ENCODE measurements around the gene IFI27L2. TPM values are rescaled to one million over a fixed set of nuclear protein-coding genes. Genes with fewer than 3 reads are reported as not detected.

Gene IFI27L2
- total and polyA plus RNA-seq, 12 donors: 51.3 to 499 (median 120) TPM

- TF ChIP-seq CTCF (IDR thresholded peaks at IDR 0.05): no peak
- no peak for TF ChIP-seq POLR2A (IDR thresholded peaks at IDR 0.05)
- intact Hi-C loops (cut with DNase I): loop anchor here in 1 of 2 donors (10.0 kb wide), 1 partner anchor 54 kb away; no protein-coding TSS in a partner anchor
- DNase-seq: peak in 3 of 7 donors; percentile 21 to 49 (median 31)
- H3K27ac ChIP-seq: peak overlapping the region in 1 of 5 donors; percentile 89
- WGBS, 4 donors: 88 to 93% (median 91%) methylated on average over 9 to 14 of the region's 14 CpGs
- peaks cover 4 to 11% of the 10 kb centered on the region in 2 donors for H3K4me1 ChIP-seq (replicated peaks in 1 of 2)
- peak overlapping the region in 1 of 4 donors; percentile 61 for H3K4me3 ChIP-seq
- H3K27me3 ChIP-seq: no peaks in the 10 kb centered on the region
- H3K36me3 ChIP-seq (replicated peaks in 1 of 2): peaks cover 0 to 6% of the 10 kb centered on the region in 2 donors
- H3K9me3 ChIP-seq (replicated peaks in 1 of 3): no peaks in the 10 kb centered on the region
Measured at GRCh38 chr14:94128216-94128839, 1.1 kb downstream of the IFI27L2 start.

GRCh38 chr14:94127330-94127729 is 2.1 kb downstream of the IFI27L2 start:
- Histone ChIP-seq H3K27ac (no peak overlapping the region), H3K4me3 (no peak overlapping the region), H3K9me3 (replicated peaks in 1 of 3) (no peaks in the 10 kb centered on the region), H3K27me3 (no peaks in the 10 kb centered on the region), H3K36me3 (replicated peaks in 1 of 2) (peaks cover 0 to 6% of the 10 kb centered on the region in 2 donors), H3K4me1 (replicated peaks in 1 of 2) (peaks cover 4 to 11% of the 10 kb centered on the region in 2 donors)
- intact Hi-C loops (cut with DNase I): loop anchor here in 1 of 2 donors (10.0 kb wide), 1 partner anchor 53 kb away; no protein-coding TSS in a partner anchor
- WGBS, 4 donors: 89 to 97% (median 93%) methylated on average over 4 to 6 of the region's 6 CpGs
- peak in 1 of 7 donors; percentile 42 for DNase-seq
- no peak for TF ChIP-seq CTCF (IDR thresholded peaks at IDR 0.05)
- TF ChIP-seq POLR2A (IDR thresholded peaks at IDR 0.05): no peak

DNA sequence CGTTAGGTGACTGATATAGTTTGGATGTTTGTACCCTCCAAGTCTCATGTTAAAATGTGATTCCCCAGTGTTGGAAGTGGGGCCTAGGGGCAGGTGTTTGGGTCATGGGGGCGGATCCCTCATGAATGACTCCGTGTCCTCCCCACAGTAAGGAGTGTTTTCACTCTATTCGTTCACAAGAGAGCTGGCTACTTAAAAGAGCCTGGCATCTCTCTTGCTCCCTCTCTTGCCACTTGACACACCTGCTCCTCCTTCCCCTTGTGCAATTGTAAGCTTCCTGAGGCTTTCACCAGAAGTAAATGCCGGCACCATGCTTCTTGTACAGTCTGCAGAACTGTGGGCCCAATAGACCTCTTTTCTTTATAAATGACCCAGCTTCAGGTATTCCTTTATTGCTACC is 2.6 kb downstream of the IFI27L2 start:
- Histone ChIP-seq H3K27ac (no peak overlapping the region), H3K9me3 (replicated peaks in 1 of 3) (no peaks in the 10 kb centered on the region), H3K36me3 (replicated peaks in 1 of 2) (peaks cover 0 to 6% of the 10 kb centered on the region in 2 donors), H3K27me3 (no peaks in the 10 kb centered on the region), H3K4me1 (replicated peaks in 1 of 2) (peaks cover 4 to 11% of the 10 kb centered on the region in 2 donors), H3K4me3 (no peak overlapping the region)
- intact Hi-C loops (cut with DNase I): loop anchor here in 1 of 2 donors (10.0 kb wide), 1 partner anchor 52 kb away; no protein-coding TSS in a partner anchor
- no peak for DNase-seq
- TF ChIP-seq POLR2A (IDR thresholded peaks at IDR 0.05) (no peak), CTCF (IDR thresholded peaks at IDR 0.05) (no peak)
- WGBS, 4 donors: 85 to 91% (median 86%) methylated on average over 5 of the region's 5 CpGs

- intact Hi-C loops (cut with DNase I): loop anchor here in 1 of 2 donors (10.0 kb wide), 1 partner anchor 52 kb away; no protein-coding TSS in a partner anchor
- H3K4me3 ChIP-seq: no peak overlapping the region
- no peaks in the 10 kb centered on the region for H3K9me3 ChIP-seq (replicated peaks in 1 of 3)
- H3K4me1 ChIP-seq (replicated peaks in 1 of 2): peaks cover 4 to 11% of the 10 kb centered on the region in 2 donors
- H3K27me3 ChIP-seq: no peaks in the 10 kb centered on the region
- no peak for TF ChIP-seq POLR2A (IDR thresholded peaks at IDR 0.05)
- TF ChIP-seq CTCF (IDR thresholded peaks at IDR 0.05): no peak
- WGBS, 4 donors: 73 to 80% (median 77%) methylated on average over 1 of the region's 1 CpG
- peak in 1 of 7 donors; percentile 23 for DNase-seq
- H3K36me3 ChIP-seq (replicated peaks in 1 of 2): peaks cover 0 to 6% of the 10 kb centered on the region in 2 donors
- H3K27ac ChIP-seq: no peak overlapping the region
Measured at GRCh38 chr14:94126419-94126677, 3.1 kb downstream of the IFI27L2 start.

All from adrenal gland (tissue), 12 donors.